NCI-H1694 (cell line): ENCODE results near the gene KCNQ1.

Experiments
- DNase-seq: peaks from one replicate; lab custom pipeline; 2025; lab: John Stamatoyannopoulos, UW

Gene KCNQ1

DNA sequence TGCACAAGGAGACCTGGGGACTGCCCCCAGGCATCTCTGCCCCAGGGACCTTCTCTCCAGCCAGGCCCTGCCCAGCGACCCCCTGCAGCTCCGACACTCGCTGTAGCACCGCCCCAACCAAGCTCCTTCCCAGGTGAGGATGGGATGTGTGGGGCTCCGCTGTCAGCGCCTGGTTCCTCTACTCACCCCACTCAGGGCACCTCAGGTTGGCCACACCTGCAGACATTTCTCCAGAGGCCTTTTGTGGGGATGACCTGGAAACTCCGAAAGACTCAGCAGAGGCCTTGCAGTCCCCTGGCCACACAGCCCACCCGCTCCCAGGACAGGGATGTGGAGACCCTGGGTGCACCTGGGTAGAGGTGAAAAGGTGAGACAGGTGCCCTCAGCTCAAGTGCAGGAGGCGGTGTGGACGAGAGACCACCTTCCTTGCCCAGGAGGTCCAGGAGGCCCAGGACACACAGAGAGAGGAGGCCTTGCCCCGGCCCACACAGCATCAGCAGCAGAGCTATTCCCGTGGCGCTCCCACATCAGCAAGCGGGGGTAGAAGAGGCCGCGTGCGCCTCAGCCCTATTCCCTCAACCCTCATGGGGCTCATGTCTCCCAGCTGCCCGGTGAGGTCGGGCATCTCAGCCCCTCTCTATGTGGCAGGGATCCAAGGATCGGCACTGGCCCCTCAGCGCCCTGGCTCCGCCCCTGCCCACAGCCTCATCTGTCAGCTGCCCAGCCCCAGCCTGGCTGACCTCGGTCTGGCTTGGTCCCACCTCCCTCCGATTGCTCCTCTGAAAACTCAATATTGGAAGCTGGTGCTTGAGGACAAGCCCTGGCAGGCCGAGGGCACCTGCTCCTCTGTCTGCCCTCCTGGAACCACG lies 21.4 kb upstream of the KCNQ1 start:
- no peak for DNase-seq

- no peak for DNase-seq
These were observed 19.9 kb upstream of the KCNQ1 start for GRCh38 chr11:2424811-2425495.

GRCh38 chr11:2425506-2425905 lies 19.3 kb upstream of the KCNQ1 start:
- DNase-seq, result no peak

DNA sequence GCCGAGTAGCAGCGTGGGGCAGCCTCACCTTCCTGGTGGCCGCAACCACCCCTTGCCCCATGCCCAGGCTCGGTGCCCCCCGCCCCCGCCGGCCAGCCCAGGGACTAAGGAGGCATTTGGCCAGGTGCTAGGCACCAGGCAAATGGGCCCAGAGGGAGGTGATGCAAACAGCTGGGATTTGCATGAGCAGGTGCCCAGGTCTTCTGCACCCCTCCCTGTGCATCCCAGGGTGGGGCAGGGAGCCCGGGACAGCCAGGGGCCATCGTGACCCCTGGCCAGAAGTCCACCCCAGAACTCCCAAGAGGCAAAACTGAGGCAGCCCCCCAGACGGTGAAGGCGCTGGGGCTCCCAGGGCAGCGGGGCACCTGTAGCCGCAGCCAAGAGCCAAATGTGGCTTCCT lies 18.6 kb upstream of the KCNQ1 start:
- DNase-seq, result no peak

GRCh38 chr11:2426826-2427521 lies 17.8 kb upstream of the KCNQ1 start:
- DNase-seq, result no peak

GRCh38 chr11:2427721-2428321 lies 17.0 kb upstream of the KCNQ1 start:
- no peak for DNase-seq

- peak; percentile 2 for DNase-seq
These were observed 16.4 kb upstream of the KCNQ1 start for GRCh38 chr11:2428322-2428795.

- no peak for DNase-seq
These were observed 13.4 kb upstream of the KCNQ1 start for GRCh38 chr11:2431395-2431794.

DNA sequence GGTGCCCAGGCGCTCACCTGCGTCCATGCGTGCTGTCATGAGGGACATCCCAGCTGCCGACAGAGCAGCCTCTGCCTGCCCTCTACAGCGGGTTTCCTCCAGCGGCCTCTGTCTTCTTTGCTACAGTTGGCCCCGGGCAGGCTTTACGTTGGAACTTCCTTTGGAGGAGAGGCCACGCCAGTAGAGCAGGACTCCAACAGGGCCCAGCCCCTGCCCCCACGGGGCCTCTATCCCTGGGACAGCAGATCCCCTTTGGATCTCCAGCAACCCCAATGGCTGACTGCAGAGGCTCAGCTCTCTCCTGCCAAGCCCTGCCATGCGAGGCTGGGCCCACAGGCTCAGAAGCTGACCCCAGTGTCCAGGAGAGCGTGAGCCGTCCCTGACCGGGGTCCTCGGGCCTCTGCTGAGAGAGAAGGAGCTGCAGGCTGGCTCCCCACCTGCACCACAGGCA lies 12.6 kb upstream of the KCNQ1 start:
- DNase-seq, result no peak

DNA sequence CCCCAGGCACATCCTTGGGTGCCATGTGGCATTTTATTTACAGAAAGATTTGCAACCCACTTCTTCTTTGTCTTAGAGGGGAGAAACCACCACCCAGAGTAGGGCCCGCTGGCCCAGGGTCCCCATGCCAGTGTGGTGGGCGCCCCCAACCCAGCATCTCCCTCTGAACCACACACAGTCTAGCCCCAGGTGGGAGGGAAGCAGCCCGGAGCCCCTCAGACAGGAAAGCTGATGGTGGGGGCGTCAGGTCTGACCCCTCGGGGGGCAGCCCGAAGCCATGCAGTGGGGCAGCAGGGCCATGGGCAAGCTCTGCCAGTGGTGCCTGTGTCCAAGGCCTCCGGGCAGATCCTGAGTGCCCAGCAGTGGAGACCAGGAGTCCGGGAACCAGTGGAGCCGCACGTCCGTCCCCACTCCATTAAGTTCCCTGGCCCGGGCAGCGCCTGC lies 12.2 kb upstream of the KCNQ1 start:
- no peak for DNase-seq

DNA sequence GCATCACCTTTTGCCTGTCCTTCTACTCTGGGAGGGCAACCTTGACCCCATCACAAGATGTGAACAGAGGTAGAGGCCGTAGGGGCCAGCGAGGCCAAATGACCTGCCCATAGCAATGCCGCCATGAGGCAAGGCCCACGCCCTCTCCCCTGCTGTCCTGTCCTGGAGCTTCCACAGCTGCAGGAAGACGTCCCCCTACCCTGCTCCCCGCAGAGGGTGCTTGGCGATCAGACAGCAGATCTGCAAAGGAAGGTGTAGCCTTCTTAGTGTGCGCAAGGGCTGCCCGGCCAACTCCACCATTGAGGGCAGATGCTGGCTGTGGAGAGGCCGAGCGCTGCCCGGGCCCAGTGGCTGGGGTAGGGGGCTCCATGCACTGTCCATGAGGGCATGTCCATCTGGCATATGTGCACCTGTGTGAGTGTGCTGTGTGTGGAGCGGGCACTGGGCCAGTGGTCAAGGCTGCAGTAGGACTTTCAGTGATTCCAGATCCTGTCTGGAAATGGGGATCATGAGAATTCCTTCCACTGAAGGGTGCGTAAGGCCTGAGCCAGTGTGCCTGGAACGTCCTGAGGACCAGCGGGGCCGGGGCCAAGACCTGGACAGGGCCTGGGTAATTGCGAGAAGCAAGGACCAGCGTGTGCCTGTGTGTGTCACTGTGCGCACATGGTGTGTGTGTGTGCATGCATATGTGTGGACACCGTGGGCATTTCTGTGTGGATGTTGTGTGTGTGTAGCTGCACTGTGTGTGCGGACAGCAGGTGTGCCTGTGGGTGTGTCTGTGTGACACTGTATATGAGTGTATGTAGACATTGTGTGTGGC lies 11.5 kb upstream of the KCNQ1 start:
- no peak for DNase-seq

GRCh38 chr11:2434008-2434407 lies 10.8 kb upstream of the KCNQ1 start:
- DNase-seq, result no peak

DNA sequence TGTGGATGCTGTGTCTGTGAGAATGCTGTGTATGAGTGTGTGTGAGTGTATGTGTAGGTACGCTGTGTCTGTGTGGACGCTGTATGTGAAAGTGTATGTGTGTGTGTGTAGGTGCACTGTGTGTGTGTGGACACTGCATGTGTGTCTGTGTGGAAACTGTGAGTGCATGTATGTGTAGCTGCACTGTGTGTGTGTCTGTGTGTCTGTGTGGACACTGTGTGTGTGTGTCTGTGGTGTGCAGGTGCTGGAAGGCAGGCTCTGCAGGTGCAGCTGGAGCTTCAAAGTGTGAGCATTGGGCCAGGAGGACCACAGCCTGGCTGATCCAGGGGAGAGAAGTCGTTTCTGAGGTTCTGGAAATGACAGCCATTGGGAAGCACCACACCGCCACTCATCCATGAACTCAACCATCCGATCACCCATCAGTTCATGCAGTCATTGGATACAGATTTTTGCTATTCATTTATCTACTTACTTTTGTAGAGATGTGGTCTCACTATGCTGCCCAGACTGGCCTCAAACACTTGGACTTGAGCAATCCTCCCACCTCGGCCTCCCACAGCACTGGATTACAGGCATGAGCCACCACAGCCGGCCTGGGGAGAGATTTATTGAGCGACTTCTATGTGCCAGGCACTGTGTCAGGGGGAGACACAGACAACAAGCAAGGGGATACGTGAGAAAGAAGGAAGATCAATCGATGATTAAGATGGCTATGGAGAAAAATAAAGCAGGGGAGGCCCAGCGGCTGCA lies 10.1 kb upstream of the KCNQ1 start:
- DNase-seq, result no peak

- no peak for DNase-seq
These were observed 9.4 kb upstream of the KCNQ1 start for GRCh38 chr11:2435288-2436012.

DNA sequence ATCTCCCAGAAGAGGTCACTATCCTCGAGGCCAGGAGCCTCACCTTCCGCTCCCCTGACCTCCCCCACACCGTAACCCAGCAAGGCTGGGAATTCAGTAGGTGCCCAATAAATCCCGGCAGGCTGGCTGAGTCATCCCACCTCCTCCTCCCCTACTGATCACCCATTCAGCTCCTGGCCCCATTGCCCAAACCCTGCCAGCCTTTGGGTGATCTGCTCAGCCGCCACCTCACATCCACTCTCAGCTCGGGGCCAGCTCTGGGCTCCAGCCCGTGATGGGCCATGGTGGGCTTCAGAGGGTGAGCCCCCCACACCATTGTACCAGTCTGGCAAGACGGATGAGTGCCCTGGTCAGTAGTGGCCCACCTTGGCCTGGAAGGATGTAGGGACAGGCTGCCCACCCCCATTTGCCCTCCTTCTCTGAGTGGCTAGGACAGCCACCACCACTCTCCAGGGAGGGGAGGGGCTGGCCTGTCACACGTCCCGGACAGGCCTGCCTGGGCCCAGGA lies 8.7 kb upstream of the KCNQ1 start:
- no peak for DNase-seq

GRCh38 chr11:2436521-2437031 lies 8.2 kb upstream of the KCNQ1 start:
- no peak for DNase-seq

GRCh38 chr11:2437516-2437915 lies 7.3 kb upstream of the KCNQ1 start:
- DNase-seq, result no peak

DNA sequence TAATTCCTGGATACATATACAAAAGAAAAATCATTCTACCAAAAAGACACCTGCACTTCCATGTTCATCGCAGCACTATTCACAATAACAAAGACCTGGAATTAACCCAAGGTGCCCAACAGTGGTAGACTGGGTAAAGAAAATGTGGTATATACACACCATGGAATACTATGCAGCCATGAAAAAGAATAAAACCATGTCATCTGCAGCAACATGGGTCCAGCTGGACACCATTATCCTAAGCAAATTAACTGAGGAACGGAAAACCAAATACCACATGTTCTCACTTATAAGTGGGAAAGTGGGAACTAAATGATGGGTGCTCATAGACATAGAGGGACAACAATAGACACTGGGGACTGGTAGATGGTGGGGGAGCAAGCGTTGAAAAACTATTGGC lies 5.0 kb upstream of the KCNQ1 start:
- no peak for DNase-seq

DNA sequence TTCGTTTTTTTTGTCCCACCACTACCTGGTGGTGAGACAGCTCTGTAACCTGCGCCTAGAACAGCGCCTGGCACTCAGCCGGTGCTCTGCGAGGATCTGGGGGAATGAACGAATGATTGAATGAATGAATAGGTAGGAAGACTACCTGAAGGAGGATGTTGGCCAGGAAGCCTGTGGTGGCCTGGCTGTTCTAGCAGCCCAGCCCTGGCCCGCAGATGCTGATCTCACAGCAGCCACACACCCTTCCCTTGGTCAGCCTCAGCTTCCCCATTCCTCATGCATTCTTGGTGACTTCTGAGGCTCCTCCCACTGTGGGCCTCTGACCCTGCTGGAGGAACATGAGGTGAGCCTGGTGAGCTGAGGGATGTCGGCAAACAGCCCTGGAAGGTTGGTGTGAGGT lies 4.2 kb upstream of the KCNQ1 start:
- DNase-seq, result no peak
